ENCODE data around the gene TRIM2. TPM values are rescaled to one million over a fixed set of nuclear protein-coding genes. Genes with fewer than 3 reads are reported as not detected.

The TRIM2 gene
- total and polyA plus RNA-seq, 4 donors, result 126 to 487 (median 173) TPM

- no peaks in the 10 kb centered on the region for H3K27me3 ChIP-seq (ENCODE audit: control insufficient read depth, insufficient read depth, low read length)
- H3K36me3 ChIP-seq (ENCODE audit: control insufficient read depth, insufficient read depth, low read length), result no peaks in the 10 kb centered on the region
- H3K27ac ChIP-seq (ENCODE audit: low read depth, low read length), result no peak overlapping the region
- H3K9me3 ChIP-seq (ENCODE audit: control insufficient read depth, insufficient read depth, low read length), result no peaks in the 10 kb centered on the region
- no peak for DNase-seq (ENCODE audit: low read depth in 4 of 6, low spot score in 6 of 6)
- no peak overlapping the region for H3K4me3 ChIP-seq (ENCODE audit: low read depth, low read length)
- 100% methylated on average over 2 of the region's 2 CpGs for WGBS (ENCODE audit: insufficient coverage)
- H3K4me1 ChIP-seq (ENCODE audit: control insufficient read depth, insufficient read depth, low read length), result no peaks in the 10 kb centered on the region
These were observed 160.8 kb downstream of the TRIM2 start for GRCh38 chr4:153365003-153365402.

GRCh38 chr4:153366486-153366885 is 162.2 kb downstream of the TRIM2 start:
- H3K4me3 ChIP-seq (ENCODE audit: low read depth, low read length), result no peak overlapping the region
- no peaks in the 10 kb centered on the region for H3K4me1 ChIP-seq (ENCODE audit: control insufficient read depth, insufficient read depth, low read length)
- H3K9me3 ChIP-seq (ENCODE audit: control insufficient read depth, insufficient read depth, low read length), result no peaks in the 10 kb centered on the region
- DNase-seq (ENCODE audit: low read depth in 4 of 6, low spot score in 6 of 6), result no peak
- no CpG with 5 or more reads among the region's 1 CpG for WGBS (ENCODE audit: insufficient coverage)
- H3K27me3 ChIP-seq (ENCODE audit: control insufficient read depth, insufficient read depth, low read length), result no peaks in the 10 kb centered on the region
- H3K36me3 ChIP-seq (ENCODE audit: control insufficient read depth, insufficient read depth, low read length), result no peaks in the 10 kb centered on the region
- no peak overlapping the region for H3K27ac ChIP-seq (ENCODE audit: low read depth, low read length)

- no peak overlapping the region for H3K27ac ChIP-seq (ENCODE audit: low read depth, low read length)
- no peaks in the 10 kb centered on the region for H3K9me3 ChIP-seq (ENCODE audit: control insufficient read depth, insufficient read depth, low read length)
- no peaks in the 10 kb centered on the region for H3K4me1 ChIP-seq (ENCODE audit: control insufficient read depth, insufficient read depth, low read length)
- no CpG with 5 or more reads among the region's 1 CpG for WGBS (ENCODE audit: insufficient coverage)
- no peaks in the 10 kb centered on the region for H3K27me3 ChIP-seq (ENCODE audit: control insufficient read depth, insufficient read depth, low read length)
- no peak overlapping the region for H3K4me3 ChIP-seq (ENCODE audit: low read depth, low read length)
- no peaks in the 10 kb centered on the region for H3K36me3 ChIP-seq (ENCODE audit: control insufficient read depth, insufficient read depth, low read length)
- no peak for DNase-seq (ENCODE audit: low read depth in 4 of 6, low spot score in 6 of 6)
These were observed 162.8 kb downstream of the TRIM2 start for GRCh38 chr4:153367092-153367491.

- no peaks in the 10 kb centered on the region for H3K36me3 ChIP-seq (ENCODE audit: control insufficient read depth, insufficient read depth, low read length)
- no peaks in the 10 kb centered on the region for H3K4me1 ChIP-seq (ENCODE audit: control insufficient read depth, insufficient read depth, low read length)
- no CpG with 5 or more reads among the region's 1 CpG for WGBS (ENCODE audit: insufficient coverage)
- no peaks in the 10 kb centered on the region for H3K27me3 ChIP-seq (ENCODE audit: control insufficient read depth, insufficient read depth, low read length)
- DNase-seq (ENCODE audit: low read depth in 4 of 6, low spot score in 6 of 6), result no peak
- no peak overlapping the region for H3K4me3 ChIP-seq (ENCODE audit: low read depth, low read length)
- H3K27ac ChIP-seq (ENCODE audit: low read depth, low read length), result no peak overlapping the region
- no peaks in the 10 kb centered on the region for H3K9me3 ChIP-seq (ENCODE audit: control insufficient read depth, insufficient read depth, low read length)
These were observed 164.8 kb downstream of the TRIM2 start for GRCh38 chr4:153369021-153369420.

GRCh38 chr4:153371701-153372234 is 167.5 kb downstream of the TRIM2 start:
- Histone ChIP-seq H3K27ac (ENCODE audit: low read depth, low read length) (no peak overlapping the region), H3K27me3 (ENCODE audit: control insufficient read depth, insufficient read depth, low read length) (no peaks in the 10 kb centered on the region), H3K9me3 (ENCODE audit: control insufficient read depth, insufficient read depth, low read length) (no peaks in the 10 kb centered on the region), H3K4me1 (ENCODE audit: control insufficient read depth, insufficient read depth, low read length) (no peaks in the 10 kb centered on the region), H3K4me3 (ENCODE audit: low read depth, low read length) (no peak overlapping the region), H3K36me3 (ENCODE audit: control insufficient read depth, insufficient read depth, low read length) (no peaks in the 10 kb centered on the region)
- WGBS (ENCODE audit: insufficient coverage), result 100% methylated on average over 2 of the region's 6 CpGs
- DNase-seq (ENCODE audit: low read depth in 4 of 6, low spot score in 6 of 6), result no peak

- Histone ChIP-seq H3K9me3 (ENCODE audit: control insufficient read depth, insufficient read depth, low read length) (no peaks in the 10 kb centered on the region), H3K36me3 (ENCODE audit: control insufficient read depth, insufficient read depth, low read length) (no peaks in the 10 kb centered on the region), H3K27ac (ENCODE audit: low read depth, low read length) (no peak overlapping the region), H3K4me1 (ENCODE audit: control insufficient read depth, insufficient read depth, low read length) (no peaks in the 10 kb centered on the region), H3K27me3 (ENCODE audit: control insufficient read depth, insufficient read depth, low read length) (no peaks in the 10 kb centered on the region), H3K4me3 (ENCODE audit: low read depth, low read length) (no peak overlapping the region)
- DNase-seq (ENCODE audit: low read depth in 4 of 6, low spot score in 6 of 6), result no peak
- WGBS (ENCODE audit: insufficient coverage), result no CpG with 5 or more reads among the region's 1 CpG
These were observed 168.8 kb downstream of the TRIM2 start for GRCh38 chr4:153372967-153373562.

- DNase-seq (ENCODE audit: low read depth in 4 of 6, low spot score in 6 of 6), result no peak
- WGBS (ENCODE audit: insufficient coverage), result no CpG with 5 or more reads among the region's 2 CpGs
- H3K9me3 ChIP-seq (ENCODE audit: control insufficient read depth, insufficient read depth, low read length), result no peaks in the 10 kb centered on the region
- no peak overlapping the region for H3K27ac ChIP-seq (ENCODE audit: low read depth, low read length)
- H3K27me3 ChIP-seq (ENCODE audit: control insufficient read depth, insufficient read depth, low read length), result no peaks in the 10 kb centered on the region
- H3K36me3 ChIP-seq (ENCODE audit: control insufficient read depth, insufficient read depth, low read length), result no peaks in the 10 kb centered on the region
- H3K4me3 ChIP-seq (ENCODE audit: low read depth, low read length), result no peak overlapping the region
- H3K4me1 ChIP-seq (ENCODE audit: control insufficient read depth, insufficient read depth, low read length), result no peaks in the 10 kb centered on the region
These were observed 170.2 kb downstream of the TRIM2 start for GRCh38 chr4:153374442-153374841.

- H3K36me3 ChIP-seq (ENCODE audit: control insufficient read depth, insufficient read depth, low read length), result no peaks in the 10 kb centered on the region
- no peaks in the 10 kb centered on the region for H3K4me1 ChIP-seq (ENCODE audit: control insufficient read depth, insufficient read depth, low read length)
- WGBS (ENCODE audit: insufficient coverage), result no CpG with 5 or more reads among the region's 1 CpG
- no peak for DNase-seq (ENCODE audit: low read depth in 4 of 6, low spot score in 6 of 6)
- H3K27ac ChIP-seq (ENCODE audit: low read depth, low read length), result no peak overlapping the region
- H3K4me3 ChIP-seq (ENCODE audit: low read depth, low read length), result no peak overlapping the region
- no peaks in the 10 kb centered on the region for H3K9me3 ChIP-seq (ENCODE audit: control insufficient read depth, insufficient read depth, low read length)
- no peaks in the 10 kb centered on the region for H3K27me3 ChIP-seq (ENCODE audit: control insufficient read depth, insufficient read depth, low read length)
These were observed 171.1 kb downstream of the TRIM2 start for GRCh38 chr4:153375303-153375702.

GRCh38 chr4:153383131-153383530 is 178.9 kb downstream of the TRIM2 start:
- no peak for DNase-seq (ENCODE audit: low read depth in 4 of 6, low spot score in 6 of 6)
- 92% methylated on average over 3 of the region's 4 CpGs for WGBS (ENCODE audit: insufficient coverage)
- H3K4me3 ChIP-seq (ENCODE audit: low read depth, low read length), result no peak overlapping the region
- no peaks in the 10 kb centered on the region for H3K4me1 ChIP-seq (ENCODE audit: control insufficient read depth, insufficient read depth, low read length)
- H3K9me3 ChIP-seq (ENCODE audit: control insufficient read depth, insufficient read depth, low read length), result no peaks in the 10 kb centered on the region
- H3K27ac ChIP-seq (ENCODE audit: low read depth, low read length), result no peak overlapping the region
- H3K36me3 ChIP-seq (ENCODE audit: control insufficient read depth, insufficient read depth, low read length), result no peaks in the 10 kb centered on the region
- no peaks in the 10 kb centered on the region for H3K27me3 ChIP-seq (ENCODE audit: control insufficient read depth, insufficient read depth, low read length)

- Histone ChIP-seq H3K4me3 (ENCODE audit: low read depth, low read length) (no peak overlapping the region), H3K4me1 (ENCODE audit: control insufficient read depth, insufficient read depth, low read length) (no peaks in the 10 kb centered on the region), H3K9me3 (ENCODE audit: control insufficient read depth, insufficient read depth, low read length) (no peaks in the 10 kb centered on the region), H3K27me3 (ENCODE audit: control insufficient read depth, insufficient read depth, low read length) (no peaks in the 10 kb centered on the region), H3K27ac (ENCODE audit: low read depth, low read length) (no peak overlapping the region), H3K36me3 (ENCODE audit: control insufficient read depth, insufficient read depth, low read length) (no peaks in the 10 kb centered on the region)
- no CpG with 5 or more reads among the region's 1 CpG for WGBS (ENCODE audit: insufficient coverage)
- DNase-seq (ENCODE audit: low read depth in 4 of 6, low spot score in 6 of 6), result no peak
These were observed 179.9 kb downstream of the TRIM2 start for GRCh38 chr4:153384160-153384559.
